BLaER1 (cell line): ENCODE measurements around the gene OPRM1.

Experiments used
- H3K27ac ChIP-seq: shearing (Covaris generic); formaldehyde crosslinking; 2 replicates; pipeline ENCODE4 v1.8.1; 2022
- H3K27me3 ChIP-seq: shearing (Covaris generic); formaldehyde crosslinking; 2 replicates; pipeline ENCODE4 v1.8.1; 2022
- H3K36me3 ChIP-seq: shearing (Covaris generic); formaldehyde crosslinking; 2 replicates; pipeline ENCODE4 v1.8.1; 2022
- H3K4me1 ChIP-seq: shearing (Covaris generic); formaldehyde crosslinking; 2 replicates; pipeline ENCODE4 v1.8.1; 2022
- H3K4me2 ChIP-seq: shearing (Covaris generic); formaldehyde crosslinking; 2 replicates; pipeline ENCODE4 v1.8.1; 2022
- H3K4me3 ChIP-seq: shearing (Covaris generic); formaldehyde crosslinking; 2 replicates; pipeline ENCODE4 v1.8.1; 2022
- H3K9ac ChIP-seq: shearing (Covaris generic); formaldehyde crosslinking; 2 replicates; pipeline ENCODE4 v1.8.1; 2022
- H3K9me3 ChIP-seq: shearing (Covaris generic); formaldehyde crosslinking; 2 replicates; pipeline ENCODE4 v1.8.1; 2022
- H4K20me1 ChIP-seq: shearing (Covaris generic); formaldehyde crosslinking; 2 replicates; pipeline ENCODE4 v1.8.1; 2022
- Cebpa-rat ChIP-seq: shearing (Covaris generic); IDR thresholded peaks from 2 replicates; pipeline ENCODE4 v1.8.1; 2022

The OPRM1 gene

GRCh38 chr6:154080461-154081189, 41.6 kb downstream of the OPRM1 start:
- H4K20me1 ChIP-seq, result no peaks in the 10 kb centered on the region
- no peaks in the 10 kb centered on the region for H3K4me1 ChIP-seq
- H3K9me3 ChIP-seq, result no peaks in the 10 kb centered on the region
- H3K4me2 ChIP-seq, result no peak overlapping the region
- no peak overlapping the region for H3K9ac ChIP-seq
- no peaks in the 10 kb centered on the region for H3K27me3 ChIP-seq
- H3K36me3 ChIP-seq, result no peaks in the 10 kb centered on the region
- no peak overlapping the region for H3K4me3 ChIP-seq
- TF ChIP-seq Cebpa-rat, result no peak
- no peak overlapping the region for H3K27ac ChIP-seq

DNA sequence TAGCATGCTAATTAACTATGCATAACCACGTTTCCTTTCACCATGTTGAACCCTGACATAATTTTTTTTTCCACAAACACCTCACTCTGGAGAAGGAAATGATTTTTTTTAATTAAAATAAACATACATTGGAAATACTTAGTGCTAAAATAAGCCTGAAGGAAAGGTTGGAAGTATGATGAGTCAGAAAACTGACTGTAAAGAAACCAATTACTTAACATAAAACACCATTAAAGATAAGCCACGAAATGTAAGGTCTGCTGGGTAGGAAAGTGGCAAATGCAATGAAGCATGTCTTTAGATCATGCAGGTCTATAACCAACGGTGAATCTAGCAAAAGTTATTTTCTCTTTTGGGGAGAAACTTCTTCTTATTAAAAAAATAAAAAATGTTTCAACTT, 47.5 kb downstream of the OPRM1 start:
- no peak overlapping the region for H3K4me2 ChIP-seq
- no peak overlapping the region for H3K9ac ChIP-seq
- H3K36me3 ChIP-seq, result no peaks in the 10 kb centered on the region
- H3K9me3 ChIP-seq, result no peaks in the 10 kb centered on the region
- H3K4me1 ChIP-seq, result no peaks in the 10 kb centered on the region
- no peak for TF ChIP-seq Cebpa-rat
- no peak overlapping the region for H3K4me3 ChIP-seq
- H3K27me3 ChIP-seq, result no peaks in the 10 kb centered on the region
- H4K20me1 ChIP-seq, result no peaks in the 10 kb centered on the region
- H3K27ac ChIP-seq, result no peak overlapping the region

GRCh38 chr6:154092326-154092962, 53.4 kb downstream of the OPRM1 start:
- Histone ChIP-seq H3K4me1 (no peaks in the 10 kb centered on the region), H4K20me1 (no peaks in the 10 kb centered on the region), H3K27me3 (no peaks in the 10 kb centered on the region), H3K36me3 (no peaks in the 10 kb centered on the region), H3K9me3 (no peaks in the 10 kb centered on the region), H3K4me2 (no peak overlapping the region), H3K9ac (no peak overlapping the region), H3K27ac (no peak overlapping the region), H3K4me3 (no peak overlapping the region)
- TF ChIP-seq Cebpa-rat, result no peak

GRCh38 chr6:154093231-154094044, 54.4 kb downstream of the OPRM1 start:
- no peaks in the 10 kb centered on the region for H3K36me3 ChIP-seq
- no peak overlapping the region for H3K9ac ChIP-seq
- no peaks in the 10 kb centered on the region for H4K20me1 ChIP-seq
- H3K4me2 ChIP-seq, result no peak overlapping the region
- H3K9me3 ChIP-seq, result no peaks in the 10 kb centered on the region
- H3K4me1 ChIP-seq, result no peaks in the 10 kb centered on the region
- H3K27me3 ChIP-seq, result no peaks in the 10 kb centered on the region
- no peak for TF ChIP-seq Cebpa-rat
- H3K4me3 ChIP-seq, result no peak overlapping the region
- H3K27ac ChIP-seq, result no peak overlapping the region

GRCh38 chr6:154095571-154095970, 56.5 kb downstream of the OPRM1 start:
- Histone ChIP-seq H3K4me1 (no peaks in the 10 kb centered on the region), H3K9ac (no peak overlapping the region), H3K4me2 (no peak overlapping the region), H3K36me3 (no peaks in the 10 kb centered on the region), H3K27me3 (no peaks in the 10 kb centered on the region), H3K9me3 (no peaks in the 10 kb centered on the region), H4K20me1 (no peaks in the 10 kb centered on the region), H3K27ac (no peak overlapping the region), H3K4me3 (no peak overlapping the region)
- TF ChIP-seq Cebpa-rat, result no peak

GRCh38 chr6:154096316-154096715, 57.3 kb downstream of the OPRM1 start:
- no peaks in the 10 kb centered on the region for H3K4me1 ChIP-seq
- no peak overlapping the region for H3K4me2 ChIP-seq
- no peaks in the 10 kb centered on the region for H3K27me3 ChIP-seq
- H3K27ac ChIP-seq, result no peak overlapping the region
- TF ChIP-seq Cebpa-rat, result no peak
- H4K20me1 ChIP-seq, result no peaks in the 10 kb centered on the region
- no peaks in the 10 kb centered on the region for H3K36me3 ChIP-seq
- no peak overlapping the region for H3K9ac ChIP-seq
- no peaks in the 10 kb centered on the region for H3K9me3 ChIP-seq
- H3K4me3 ChIP-seq, result no peak overlapping the region

GRCh38 chr6:154096834-154097233, 57.8 kb downstream of the OPRM1 start:
- Histone ChIP-seq H3K36me3 (no peaks in the 10 kb centered on the region), H3K4me3 (no peak overlapping the region), H3K9me3 (no peaks in the 10 kb centered on the region), H3K9ac (no peak overlapping the region), H4K20me1 (no peaks in the 10 kb centered on the region), H3K4me2 (no peak overlapping the region), H3K27me3 (no peaks in the 10 kb centered on the region), H3K4me1 (no peaks in the 10 kb centered on the region), H3K27ac (no peak overlapping the region)
- no peak for TF ChIP-seq Cebpa-rat

DNA sequence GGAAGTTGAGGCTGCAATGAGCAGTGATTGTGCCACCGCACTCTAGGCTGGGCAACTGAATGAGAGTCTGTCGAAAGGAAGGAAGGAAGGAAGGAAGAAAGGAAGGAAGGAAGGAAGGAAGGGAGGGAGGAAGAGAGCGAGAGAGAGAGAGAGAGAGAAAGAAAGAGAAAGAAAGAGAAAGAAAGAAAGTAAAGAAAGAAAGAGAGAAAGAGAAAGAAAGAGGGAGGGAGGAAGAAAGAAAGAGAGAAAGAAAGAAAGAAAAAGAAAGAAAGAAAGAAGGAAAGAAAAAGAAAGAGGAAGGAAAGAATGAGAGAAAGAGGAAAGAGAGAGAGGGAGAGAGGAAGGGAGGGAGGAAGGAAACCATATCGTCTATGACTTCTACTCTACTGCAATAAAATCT, 60.2 kb downstream of the OPRM1 start:
- Histone ChIP-seq H3K9me3 (no peaks in the 10 kb centered on the region), H4K20me1 (no peaks in the 10 kb centered on the region)

DNA sequence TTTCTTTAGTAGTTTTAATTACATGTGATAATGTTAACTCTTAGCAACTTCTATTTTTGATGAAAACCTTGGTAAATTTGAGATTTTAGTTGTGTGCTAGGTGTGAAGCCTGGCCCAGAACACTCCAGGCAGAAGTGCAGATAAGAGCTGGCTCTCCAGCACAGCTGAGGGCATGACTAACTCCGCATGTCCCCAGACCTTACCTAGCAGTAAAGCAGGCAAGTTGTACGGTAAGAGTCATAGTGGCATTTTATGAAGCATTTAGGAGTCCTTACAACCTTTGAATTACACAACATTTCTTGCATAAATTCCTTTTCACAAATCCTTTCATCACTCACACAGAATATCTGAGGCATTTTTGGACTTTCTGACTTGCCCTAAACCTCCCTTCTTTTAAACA, 67.2 kb downstream of the OPRM1 start:
- H3K9ac ChIP-seq, result no peak overlapping the region
- H3K9me3 ChIP-seq, result no peaks in the 10 kb centered on the region; the same call in 1 of the 2 replicates
- no peak for TF ChIP-seq Cebpa-rat
- no peak overlapping the region for H3K4me2 ChIP-seq
- no peak overlapping the region for H3K4me3 ChIP-seq
- H3K27me3 ChIP-seq, result no peaks in the 10 kb centered on the region
- no peaks in the 10 kb centered on the region for H3K4me1 ChIP-seq
- H3K36me3 ChIP-seq, result no peaks in the 10 kb centered on the region
- no peaks in the 10 kb centered on the region for H4K20me1 ChIP-seq
- no peak overlapping the region for H3K27ac ChIP-seq

More for the DNA sequence above, 60.2 kb downstream of the OPRM1 start:
- no peaks in the 10 kb centered on the region for H3K27me3 ChIP-seq
- no peaks in the 10 kb centered on the region for H3K4me1 ChIP-seq
- no peak overlapping the region for H3K27ac ChIP-seq
- H3K4me2 ChIP-seq, result no peak overlapping the region
- TF ChIP-seq Cebpa-rat, result no peak
- H3K9ac ChIP-seq, result no peak overlapping the region
- no peak overlapping the region for H3K4me3 ChIP-seq
- no peaks in the 10 kb centered on the region for H3K36me3 ChIP-seq

GRCh38 chr6:154111025-154111424, 72.0 kb downstream of the OPRM1 start:
- Histone ChIP-seq H3K36me3 (no peaks in the 10 kb centered on the region), H3K27me3 (no peaks in the 10 kb centered on the region), H3K4me3 (no peak overlapping the region), H3K9me3 (no peaks in the 10 kb centered on the region; the same call in 1 of the 2 replicates), H3K4me2 (no peak overlapping the region), H4K20me1 (no peaks in the 10 kb centered on the region), H3K4me1 (no peaks in the 10 kb centered on the region), H3K9ac (no peak overlapping the region), H3K27ac (no peak overlapping the region)
- TF ChIP-seq Cebpa-rat, result no peak
